HCT116 (cell line): ENCODE data around the gene NPFFR1. TPM values are rescaled to one million over a fixed set of nuclear protein-coding genes. Genes with fewer than 3 reads are reported as not detected.

Source experiments
- ATAC-seq: fragments of 200-7000 bp; cut with Tn5 transposase; 2 replicates; pipeline ENCODE4 v1.9.1; 2020; ENCODE audit warnings: mild to moderate bottlenecking, moderate library complexity
- BruUV-seq: library from RNA; stranded (reverse); fragments of 400-500 nt; replicated peaks from 2 replicates; lab custom pipeline; 2021; lab: Mats Ljungman, UMichigan
- CTCF ChIA-PET: fragments of 300-600 bp; sonication (Branson Sonifier 250); formaldehyde crosslinking; loops from one replicate; lab custom pipeline; 2021; ENCODE audit warnings: antibody characterized with exemption; lab: Charles Lee
- POLR2A ChIA-PET: fragments of 300-600, 350-600 bp; sonication (Branson Sonifier 250); formaldehyde crosslinking; loops from one replicate; lab custom pipeline; 2021; ENCODE audit warnings: antibody characterized with exemption; lab: Charles Lee
- RAD21 ChIA-PET, 2 experiments: fragments of 300-600 bp; sonication (Branson Sonifier 250); formaldehyde crosslinking; loops; one replicate each; lab custom pipeline; 2023; ENCODE audit warnings: low total read pairs in 2 of 2; ENCODE audit not compliant: uncharacterized antibody in 2 of 2, unreplicated experiment in 2 of 2, low non-redundant PET in 1 of 2; lab: Charles Lee
- DNase-seq: peaks from one replicate; pipeline ENCODE4 v3.0.0-alpha.2; 2010; ENCODE audit warnings: low read depth, low spot score
- H2AFZ ChIP-seq: fragments of 200-600 bp; shearing (Covaris generic), sonication (generic); 2 replicates; pipeline ENCODE4 v1.6.1; 2017; ENCODE audit warnings: low read depth, mixed run types, mixed read lengths, antibody characterized with exemption, low read length; ENCODE audit not compliant: poor library complexity, severe bottlenecking
- H3K27ac ChIP-seq: 2 replicates; pipeline ENCODE4 v1.5.1; 2012; ENCODE audit warnings: low read depth, low read length
- H3K27me3 ChIP-seq: fragments of 200-600 bp; sonication (generic); 2 replicates; pipeline ENCODE4 v1.6.1; 2016; ENCODE audit warnings: mixed run types, low read length, mixed read lengths; ENCODE audit not compliant: insufficient read depth
- H3K36me3 ChIP-seq, 2 experiments: fragments of 200-500 bp in 1 of 2; fragments of 200-600 bp in 1 of 2; sonication (Bioruptor generic) in 1 of 2; sonication (generic) in 1 of 2; 2 replicates each; pipeline versions ENCODE4 v1.5.1 to v1.6.1; 2014 to 2016; ENCODE audit warnings: low read length in 2 of 2, inconsistent platforms in 1 of 2, mixed read lengths in 1 of 2, mixed run types in 1 of 2; ENCODE audit not compliant: insufficient read depth in 2 of 2, control insufficient read depth in 1 of 2
- H3K4me1 ChIP-seq, 2 experiments: fragments of 200-600 bp in 1 of 2; sonication (generic) in 1 of 2; 2 replicates each; pipeline versions ENCODE4 v1.5.1 to v1.6.1; 2012 to 2017; ENCODE audit warnings: low read length in 2 of 2, inconsistent platforms in 1 of 2, mild to moderate bottlenecking in 1 of 2, mixed read lengths in 1 of 2, mixed run types in 1 of 2, moderate library complexity in 1 of 2; ENCODE audit not compliant: insufficient read depth in 2 of 2, control insufficient read depth in 1 of 2
- H3K4me2 ChIP-seq: fragments of 200-600 bp; sonication (generic); 2 replicates; pipeline ENCODE4 v1.6.1; 2017; ENCODE audit warnings: mixed run types, low read length, mixed read lengths
- H3K4me3 ChIP-seq, 2 experiments: fragments of 200-600 bp in 1 of 2; sonication (generic) in 1 of 2; replicated peaks in 1 of 2; 2 replicates each; pipeline ENCODE4 v1.5.1; 2011 to 2016; ENCODE audit warnings: low read length in 2 of 2, control low read depth in 1 of 2, low read depth in 1 of 2, mild to moderate bottlenecking in 1 of 2, mixed read lengths in 1 of 2, mixed run types in 1 of 2
- H3K79me2 ChIP-seq: fragments of 200-600 bp; sonication (generic); 2 replicates; pipeline ENCODE4 v1.6.1; 2017; ENCODE audit warnings: mild to moderate bottlenecking, mixed run types, low read length, moderate library complexity, mixed read lengths; ENCODE audit not compliant: insufficient read depth
- H3K9ac ChIP-seq: fragments of 200-600 bp; sonication (generic); 2 replicates; pipeline ENCODE4 v1.6.1; 2016; ENCODE audit warnings: low read length, mixed read lengths
- H3K9me2 ChIP-seq: fragments of 200-600 bp; sonication (generic), shearing (Covaris generic); 2 replicates; pipeline ENCODE4 v1.6.1; 2017; ENCODE audit warnings: mixed run types, mild to moderate bottlenecking, moderate library complexity; ENCODE audit not compliant: insufficient read depth
- H3K9me3 ChIP-seq, 2 experiments: fragments of 200-500 bp in 1 of 2; fragments of 200-600 bp in 1 of 2; sonication (Bioruptor generic) in 1 of 2; sonication (generic) in 1 of 2; 2 replicates each; pipeline ENCODE4 v1.6.1; 2014 to 2017; ENCODE audit warnings: low read length in 2 of 2, mixed read lengths in 2 of 2, inconsistent platforms in 1 of 2, low read depth in 1 of 2, mild to moderate bottlenecking in 1 of 2, mixed run types in 1 of 2, moderate library complexity in 1 of 2; ENCODE audit not compliant: control insufficient read depth in 1 of 2, insufficient read depth in 1 of 2
- H4K20me1 ChIP-seq: fragments of 200-600 bp; sonication (generic), shearing (Covaris generic); 2 replicates; pipeline ENCODE4 v1.6.1; 2017; ENCODE audit warnings: mixed run types, mild to moderate bottlenecking, moderate library complexity; ENCODE audit not compliant: insufficient read depth
- CBX3 ChIP-seq: IDR thresholded peaks from 2 replicates; pipeline ENCODE4 v1.6.1; 2012; ENCODE audit warnings: low read depth
- CEBPB ChIP-seq: IDR thresholded peaks from 2 replicates; pipeline ENCODE4 v1.6.1; 2012; ENCODE audit warnings: low read depth
- ELF1 ChIP-seq: IDR thresholded peaks from 2 replicates; pipeline ENCODE4 v1.6.1; 2012; ENCODE audit warnings: low read depth, borderline replicate concordance
- EZH2phosphoT487 ChIP-seq: fragments of 200-600 bp; IDR thresholded peaks from 2 replicates; pipeline ENCODE4 v1.6.1; 2018; ENCODE audit warnings: antibody characterized with exemption, borderline replicate concordance
- JUND ChIP-seq: IDR thresholded peaks from 2 replicates; pipeline ENCODE4 v1.6.1; 2012
- POLR2AphosphoS5 ChIP-seq: IDR thresholded peaks from 2 replicates; pipeline ENCODE4 v1.6.1; 2011; ENCODE audit warnings: mild to moderate bottlenecking, low read depth, low read length, moderate library complexity
- SIN3A ChIP-seq: IDR thresholded peaks from 2 replicates; pipeline ENCODE4 v1.6.1; 2012; ENCODE audit warnings: low read depth
- YY1 ChIP-seq: IDR thresholded peaks from 2 replicates; pipeline ENCODE4 v1.6.1; 2011; ENCODE audit warnings: low read length, low read depth, moderate library complexity, mild to moderate bottlenecking; ENCODE audit not compliant: insufficient replicate concordance; ENCODE audit errors: extremely low read depth
- ZNF274 ChIP-seq: fragments of 200-500 bp; sonication (Bioruptor generic); IDR thresholded peaks from 2 replicates; pipeline ENCODE4 v1.6.1; 2014; ENCODE audit warnings: mild to moderate bottlenecking, low read depth, low read length, inconsistent platforms
- intact Hi-C: fragments of 100-400 bp; cut with micrococcal nuclease; formaldehyde crosslinking; loops from 2 replicates; pipeline ENCODE4 v1.10.0; 2022
- total RNA-seq: library from RNA; stranded (reverse); gene quantifications from one replicate; pipeline ENCODE4 v1.2.1, GENCODE V29; 2021; ENCODE audit not compliant: unreplicated experiment
- TF ChIP-seq, protein P1 (sequence below): IDR thresholded peaks from 2 replicates; pipeline ENCODE4 v1.6.1; 2011; ENCODE audit warnings: mild to moderate bottlenecking, low read length, moderate library complexity; ENCODE audit not compliant: insufficient replicate concordance; ENCODE audit errors: extremely low read depth
- TF ChIP-seq, protein P2 (sequence below), 3 experiments: fragments of 200-600 bp in 1 of 3; sonication (generic) in 1 of 3; IDR thresholded peaks in 2 of 3; conservative IDR thresholded peaks in 1 of 3; 2 replicates each; pipeline ENCODE4 v1.5.1; 2012 to 2017; ENCODE audit warnings: low read depth in 2 of 3, low read length in 2 of 3, antibody characterized with exemption in 1 of 3, borderline replicate concordance in 1 of 3, control low read depth in 1 of 3, mild to moderate bottlenecking in 1 of 3, mixed read lengths in 1 of 3, mixed run types in 1 of 3, moderate library complexity in 1 of 3; ENCODE audit not compliant: insufficient read depth in 1 of 3
- TF ChIP-seq, protein P3 (sequence below): IDR thresholded peaks from 2 replicates; pipeline ENCODE4 v1.6.1; 2012
- TF ChIP-seq, protein P4 (sequence below): IDR thresholded peaks from 2 replicates; pipeline ENCODE4 v1.6.1; 2012; ENCODE audit warnings: low read depth

Gene NPFFR1
- total RNA-seq, 1 experiment from 2014 or later: 0.02 TPM

DNA sequence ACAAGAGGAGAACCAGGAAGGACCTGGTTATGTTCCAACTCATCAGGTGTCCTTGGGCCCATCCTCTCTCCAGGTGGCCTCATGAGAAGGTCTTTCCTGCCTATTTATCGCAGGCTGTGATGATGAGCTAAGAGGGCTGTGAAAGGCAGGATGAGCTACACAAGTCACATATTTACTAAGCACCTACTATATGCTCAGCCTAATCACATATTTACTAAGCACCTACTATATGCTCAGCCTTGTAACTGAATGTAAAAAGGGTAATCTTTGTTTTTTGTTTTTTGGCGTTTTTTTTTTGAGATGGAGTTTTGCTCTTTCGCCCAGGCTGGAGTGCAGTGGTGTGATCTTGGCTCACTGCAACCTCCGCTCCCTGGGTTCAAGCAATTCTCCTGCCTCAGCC, 44.2 kb upstream of the NPFFR1 start:
- no peak overlapping the region for H3K9ac ChIP-seq
- DNase-seq (no peak), ATAC-seq (no peak)
- RAD21 ChIA-PET: no interaction called here
- peaks cover 18 to 35% of the 10 kb centered on the region in 2 experiments for H3K4me1 ChIP-seq
- intact Hi-C loops: no loop called here
- no peak overlapping the region for H3K4me3 ChIP-seq
- no peak overlapping the region for H3K27ac ChIP-seq
- H3K4me2 ChIP-seq: no peak overlapping the region
- no peaks in the 10 kb centered on the region for H3K9me3 ChIP-seq
- no peak overlapping the region for H2AFZ ChIP-seq
- no peaks in the 10 kb centered on the region for H3K27me3 ChIP-seq
- peaks cover 4% of the 10 kb centered on the region; the same call in 1 of the 2 replicates for H4K20me1 ChIP-seq
- CTCF ChIA-PET: interaction anchor here (1.4 to 1.8 kb wide), 2 partner anchors 63 to 106 kb away, joined by 4 to 6 read pairs; no protein-coding TSS in a partner anchor
- POLR2A ChIA-PET: no interaction called here
- 0 out of 4 replicates have a peak, but pooled peaks cover 0 to 1% of the 10 kb centered on the region in 2 experiments for H3K36me3 ChIP-seq
- no peaks in the 10 kb centered on the region for H3K9me2 ChIP-seq
- no peak for TF ChIP-seq SIN3A
- TF ChIP-seq, protein P1, sequence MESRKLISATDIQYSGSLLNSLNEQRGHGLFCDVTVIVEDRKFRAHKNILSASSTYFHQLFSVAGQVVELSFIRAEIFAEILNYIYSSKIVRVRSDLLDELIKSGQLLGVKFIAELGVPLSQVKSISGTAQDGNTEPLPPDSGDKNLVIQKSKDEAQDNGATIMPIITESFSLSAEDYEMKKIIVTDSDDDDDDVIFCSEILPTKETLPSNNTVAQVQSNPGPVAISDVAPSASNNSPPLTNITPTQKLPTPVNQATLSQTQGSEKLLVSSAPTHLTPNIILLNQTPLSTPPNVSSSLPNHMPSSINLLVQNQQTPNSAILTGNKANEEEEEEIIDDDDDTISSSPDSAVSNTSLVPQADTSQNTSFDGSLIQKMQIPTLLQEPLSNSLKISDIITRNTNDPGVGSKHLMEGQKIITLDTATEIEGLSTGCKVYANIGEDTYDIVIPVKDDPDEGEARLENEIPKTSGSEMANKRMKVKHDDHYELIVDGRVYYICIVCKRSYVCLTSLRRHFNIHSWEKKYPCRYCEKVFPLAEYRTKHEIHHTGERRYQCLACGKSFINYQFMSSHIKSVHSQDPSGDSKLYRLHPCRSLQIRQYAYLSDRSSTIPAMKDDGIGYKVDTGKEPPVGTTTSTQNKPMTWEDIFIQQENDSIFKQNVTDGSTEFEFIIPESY: no peak
- TF ChIP-seq EZH2phosphoT487: no peak
- TF ChIP-seq, protein P2, sequence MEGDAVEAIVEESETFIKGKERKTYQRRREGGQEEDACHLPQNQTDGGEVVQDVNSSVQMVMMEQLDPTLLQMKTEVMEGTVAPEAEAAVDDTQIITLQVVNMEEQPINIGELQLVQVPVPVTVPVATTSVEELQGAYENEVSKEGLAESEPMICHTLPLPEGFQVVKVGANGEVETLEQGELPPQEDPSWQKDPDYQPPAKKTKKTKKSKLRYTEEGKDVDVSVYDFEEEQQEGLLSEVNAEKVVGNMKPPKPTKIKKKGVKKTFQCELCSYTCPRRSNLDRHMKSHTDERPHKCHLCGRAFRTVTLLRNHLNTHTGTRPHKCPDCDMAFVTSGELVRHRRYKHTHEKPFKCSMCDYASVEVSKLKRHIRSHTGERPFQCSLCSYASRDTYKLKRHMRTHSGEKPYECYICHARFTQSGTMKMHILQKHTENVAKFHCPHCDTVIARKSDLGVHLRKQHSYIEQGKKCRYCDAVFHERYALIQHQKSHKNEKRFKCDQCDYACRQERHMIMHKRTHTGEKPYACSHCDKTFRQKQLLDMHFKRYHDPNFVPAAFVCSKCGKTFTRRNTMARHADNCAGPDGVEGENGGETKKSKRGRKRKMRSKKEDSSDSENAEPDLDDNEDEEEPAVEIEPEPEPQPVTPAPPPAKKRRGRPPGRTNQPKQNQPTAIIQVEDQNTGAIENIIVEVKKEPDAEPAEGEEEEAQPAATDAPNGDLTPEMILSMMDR (IDR thresholded peaks at IDR 0.05 in 2 of 3, conservative IDR thresholded peaks at IDR 0.05 in 1 of 3; ENCODE audit: borderline replicate concordance in 1 of 3, insufficient read depth in 1 of 3, low read depth in 2 of 3, low read length in 2 of 3): no peak
- TF ChIP-seq YY1: no peak
- TF ChIP-seq CBX3: no peak
- TF ChIP-seq, protein P3, sequence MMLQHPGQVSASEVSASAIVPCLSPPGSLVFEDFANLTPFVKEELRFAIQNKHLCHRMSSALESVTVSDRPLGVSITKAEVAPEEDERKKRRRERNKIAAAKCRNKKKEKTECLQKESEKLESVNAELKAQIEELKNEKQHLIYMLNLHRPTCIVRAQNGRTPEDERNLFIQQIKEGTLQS: no peak
- TF ChIP-seq ELF1: no peak
- no peak for TF ChIP-seq JUND
- TF ChIP-seq POLR2AphosphoS5: no peak
- TF ChIP-seq, protein P4, sequence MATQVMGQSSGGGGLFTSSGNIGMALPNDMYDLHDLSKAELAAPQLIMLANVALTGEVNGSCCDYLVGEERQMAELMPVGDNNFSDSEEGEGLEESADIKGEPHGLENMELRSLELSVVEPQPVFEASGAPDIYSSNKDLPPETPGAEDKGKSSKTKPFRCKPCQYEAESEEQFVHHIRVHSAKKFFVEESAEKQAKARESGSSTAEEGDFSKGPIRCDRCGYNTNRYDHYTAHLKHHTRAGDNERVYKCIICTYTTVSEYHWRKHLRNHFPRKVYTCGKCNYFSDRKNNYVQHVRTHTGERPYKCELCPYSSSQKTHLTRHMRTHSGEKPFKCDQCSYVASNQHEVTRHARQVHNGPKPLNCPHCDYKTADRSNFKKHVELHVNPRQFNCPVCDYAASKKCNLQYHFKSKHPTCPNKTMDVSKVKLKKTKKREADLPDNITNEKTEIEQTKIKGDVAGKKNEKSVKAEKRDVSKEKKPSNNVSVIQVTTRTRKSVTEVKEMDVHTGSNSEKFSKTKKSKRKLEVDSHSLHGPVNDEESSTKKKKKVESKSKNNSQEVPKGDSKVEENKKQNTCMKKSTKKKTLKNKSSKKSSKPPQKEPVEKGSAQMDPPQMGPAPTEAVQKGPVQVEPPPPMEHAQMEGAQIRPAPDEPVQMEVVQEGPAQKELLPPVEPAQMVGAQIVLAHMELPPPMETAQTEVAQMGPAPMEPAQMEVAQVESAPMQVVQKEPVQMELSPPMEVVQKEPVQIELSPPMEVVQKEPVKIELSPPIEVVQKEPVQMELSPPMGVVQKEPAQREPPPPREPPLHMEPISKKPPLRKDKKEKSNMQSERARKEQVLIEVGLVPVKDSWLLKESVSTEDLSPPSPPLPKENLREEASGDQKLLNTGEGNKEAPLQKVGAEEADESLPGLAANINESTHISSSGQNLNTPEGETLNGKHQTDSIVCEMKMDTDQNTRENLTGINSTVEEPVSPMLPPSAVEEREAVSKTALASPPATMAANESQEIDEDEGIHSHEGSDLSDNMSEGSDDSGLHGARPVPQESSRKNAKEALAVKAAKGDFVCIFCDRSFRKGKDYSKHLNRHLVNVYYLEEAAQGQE: no peak
- TF ChIP-seq CEBPB: no peak
- no peak for TF ChIP-seq ZNF274
- H3K79me2 ChIP-seq: no peaks in the 10 kb centered on the region; the same call in 1 of the 2 replicates
- no TSS peak for BruUV-seq
